Suppressor macrophage (primary cell): ENCODE results near the gene ZNF174.

Source experiments
- DNase-seq, 4 experiments: peaks; one replicate each; pipeline ENCODE4 v3.0.0-alpha.2; 2020 to 2022
- total RNA-seq, 17 experiments: gene quantifications; one replicate each; lab custom pipeline; 2026; ENCODE audit warnings: mixed read lengths in 6 of 17, inconsistent platforms in 3 of 17; lab: John Stamatoyannopoulos, UW

ZNF174 gene
- total RNA-seq = 0.56 to 7.5 (median 4.4) reads per million in 17 experiments

GRCh38 chr16:3400779-3401688, at the start of gene ZNF174, which contains the start of gene ZSCAN32:
Gene ZNF174 (plus strand): TSS chr16:3401215. CDS start chr16:3402005, 790 bp downstream.
Gene ZSCAN32 (minus strand): TSS chr16:3401004. CDS start chr16:3397557, 3,447 bp downstream.
- peak; percentile 98 to 99 (median 99) for DNase-seq

DNA sequence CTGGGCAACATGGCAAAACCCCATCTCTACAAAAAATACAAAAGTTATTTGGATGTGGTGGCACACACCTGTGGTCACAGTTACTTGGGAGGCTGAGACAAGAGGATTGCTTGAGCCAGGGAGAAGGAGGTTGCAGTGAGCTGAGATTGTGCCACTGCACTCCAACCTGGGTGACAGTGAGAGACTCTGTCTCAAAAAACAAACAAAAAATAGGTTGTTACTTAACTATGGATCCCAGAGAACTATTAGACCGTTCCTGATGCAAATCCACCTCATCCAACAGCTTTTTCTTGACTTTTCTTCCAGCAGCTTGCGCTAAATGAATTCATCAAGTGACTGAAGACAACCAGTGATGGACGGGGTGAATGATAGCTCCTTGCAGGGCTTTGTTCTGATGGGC, 45.4 kb upstream of the ZNF174 start, which contains the start of gene OR2C1:
Gene OR2C1, plus strand, starts transcription at position 301 of the 400 bp plus-strand sequence. Its CDS starts 52 bp downstream, at position 353.
- no peak for DNase-seq

DNA sequence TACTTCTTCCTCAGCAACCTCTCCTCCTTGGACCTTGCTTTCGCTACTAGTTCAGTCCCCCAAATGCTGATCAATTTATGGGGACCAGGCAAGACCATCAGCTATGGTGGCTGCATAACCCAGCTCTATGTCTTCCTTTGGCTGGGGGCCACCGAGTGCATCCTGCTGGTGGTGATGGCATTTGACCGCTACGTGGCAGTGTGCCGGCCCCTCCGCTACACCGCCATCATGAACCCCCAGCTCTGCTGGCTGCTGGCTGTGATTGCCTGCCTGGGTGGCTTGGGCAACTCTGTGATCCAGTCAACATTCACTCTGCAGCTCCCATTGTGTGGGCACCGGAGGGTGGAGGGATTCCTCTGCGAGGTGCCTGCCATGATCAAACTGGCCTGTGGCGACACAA, 44.9 kb upstream of the ZNF174 start:
- DNase-seq = no peak

GRCh38 chr16:3358871-3359270, 42.1 kb upstream of the ZNF174 start:
- DNase-seq = no peak

DNA sequence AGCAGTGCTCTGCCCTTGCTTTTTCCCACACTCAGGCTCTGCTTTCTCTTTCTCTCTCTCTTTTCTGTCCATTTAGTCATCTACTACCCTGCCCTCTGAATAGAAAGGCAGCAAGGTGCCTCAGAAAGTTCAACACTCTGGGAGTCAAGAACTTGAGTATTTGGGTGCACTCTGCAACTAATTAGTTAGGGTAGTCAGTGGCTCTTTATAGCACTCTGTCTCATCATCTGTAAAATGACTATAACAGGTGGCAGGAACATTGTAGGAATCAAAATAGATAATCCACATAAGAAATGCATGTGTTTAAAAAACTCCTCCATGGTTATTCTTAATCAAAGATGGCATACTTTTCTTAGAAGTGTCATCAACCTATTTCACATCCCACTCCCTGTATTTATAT, 38.1 kb upstream of the ZNF174 start:
- DNase-seq = no peak

DNA sequence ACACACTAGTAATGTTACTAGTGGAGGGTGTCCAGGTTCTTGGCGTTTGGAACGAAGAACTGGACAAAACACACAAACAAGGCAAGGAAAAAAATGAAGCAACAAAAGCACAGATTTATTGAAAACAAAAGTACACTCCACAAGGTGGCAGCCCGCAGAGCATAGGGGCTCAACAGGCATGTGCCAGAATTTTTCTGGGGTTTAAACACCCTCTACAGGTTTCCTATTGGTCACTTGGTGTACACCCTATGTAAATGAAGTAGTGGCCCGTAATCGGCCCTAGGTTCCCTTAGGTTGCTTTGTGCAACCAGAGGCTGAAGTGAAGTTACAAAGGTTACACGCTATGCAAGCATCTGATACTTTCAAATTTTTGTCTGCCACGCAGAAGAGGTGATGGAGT, 37.2 kb upstream of the ZNF174 start:
- no peak for DNase-seq

DNA sequence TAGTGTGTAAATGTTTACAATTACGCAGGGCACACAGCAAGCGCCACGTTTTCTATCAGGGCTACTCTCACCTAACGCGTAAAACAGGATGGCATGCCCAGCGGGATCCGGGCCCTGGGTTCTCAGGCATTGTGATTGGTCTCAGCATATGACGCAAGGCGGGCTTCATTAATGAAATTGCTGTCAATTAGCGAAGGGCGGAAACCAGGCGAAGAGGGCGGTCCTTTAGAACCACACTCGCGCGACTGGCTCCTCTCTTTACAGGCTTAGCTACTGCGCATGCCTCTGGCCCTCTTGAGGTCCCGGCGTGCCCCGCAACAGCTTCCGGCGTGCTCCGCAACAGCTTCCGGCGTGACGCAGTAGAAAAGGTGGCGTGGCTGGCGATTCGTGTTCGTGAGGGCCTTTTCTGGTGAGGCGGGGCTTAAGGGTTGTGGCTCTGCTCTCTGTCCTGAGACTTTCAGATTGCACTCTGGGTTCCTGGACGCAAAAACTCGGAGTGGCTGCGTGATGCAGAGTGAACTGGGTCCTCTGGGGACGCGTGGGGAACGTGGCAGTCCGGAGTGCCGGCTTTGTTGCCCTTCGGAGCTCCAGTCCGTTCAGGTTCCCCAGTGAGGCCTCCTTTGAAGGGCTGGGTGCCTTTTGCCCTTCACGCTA, 36.1 kb upstream of the ZNF174 start:
- peak; percentile 77 to 86 (median 82) for DNase-seq

DNA sequence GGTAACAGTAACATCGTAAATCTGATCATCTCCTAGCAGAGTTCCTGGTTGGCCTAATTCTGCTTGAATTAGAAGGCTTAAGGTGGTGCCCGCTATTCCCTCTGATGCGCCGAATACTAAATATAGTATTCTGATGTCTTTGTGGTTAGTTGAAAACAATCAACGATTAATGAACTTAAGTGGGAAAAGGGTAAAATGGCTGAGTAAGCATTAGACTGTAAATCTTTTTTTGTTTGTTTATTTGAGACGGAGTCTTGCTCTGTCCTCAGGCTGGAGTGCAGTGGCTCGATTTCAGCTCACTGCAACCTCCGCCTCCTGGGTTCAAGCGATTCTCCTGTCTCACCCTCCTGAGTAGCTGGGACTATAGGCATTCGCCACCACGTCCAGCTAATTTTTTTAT, 31.9 kb upstream of the ZNF174 start:
- DNase-seq = no peak

DNA sequence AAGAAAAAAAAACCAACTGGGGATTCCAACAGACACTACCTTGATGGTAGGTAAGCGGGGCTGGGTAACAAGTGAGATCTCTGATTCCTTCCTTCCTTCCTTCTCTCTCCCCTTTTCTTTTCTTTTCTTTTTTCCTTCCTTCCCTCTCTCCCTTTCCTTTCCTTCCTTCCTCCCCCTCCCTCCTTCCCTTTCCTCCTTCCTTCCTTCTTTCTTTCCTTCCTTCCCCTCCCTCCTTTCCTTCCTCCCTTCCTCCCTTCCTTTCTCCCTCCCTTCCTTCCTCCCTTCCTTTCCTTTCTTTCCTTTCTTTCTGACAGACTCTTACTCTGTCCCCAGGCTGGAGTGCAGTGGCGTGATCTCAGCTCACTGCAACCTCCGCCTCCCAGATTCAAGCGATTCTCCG, 25.3 kb upstream of the ZNF174 start:
- DNase-seq = no peak

- no peak for DNase-seq
These were observed 23.1 kb upstream of the ZNF174 start for GRCh38 chr16:3377917-3378316.

- no peak for DNase-seq
These were observed 18.0 kb upstream of the ZNF174 start for GRCh38 chr16:3383045-3383448.

GRCh38 chr16:3388325-3388724, 12.7 kb upstream of the ZNF174 start:
- no peak for DNase-seq

DNA sequence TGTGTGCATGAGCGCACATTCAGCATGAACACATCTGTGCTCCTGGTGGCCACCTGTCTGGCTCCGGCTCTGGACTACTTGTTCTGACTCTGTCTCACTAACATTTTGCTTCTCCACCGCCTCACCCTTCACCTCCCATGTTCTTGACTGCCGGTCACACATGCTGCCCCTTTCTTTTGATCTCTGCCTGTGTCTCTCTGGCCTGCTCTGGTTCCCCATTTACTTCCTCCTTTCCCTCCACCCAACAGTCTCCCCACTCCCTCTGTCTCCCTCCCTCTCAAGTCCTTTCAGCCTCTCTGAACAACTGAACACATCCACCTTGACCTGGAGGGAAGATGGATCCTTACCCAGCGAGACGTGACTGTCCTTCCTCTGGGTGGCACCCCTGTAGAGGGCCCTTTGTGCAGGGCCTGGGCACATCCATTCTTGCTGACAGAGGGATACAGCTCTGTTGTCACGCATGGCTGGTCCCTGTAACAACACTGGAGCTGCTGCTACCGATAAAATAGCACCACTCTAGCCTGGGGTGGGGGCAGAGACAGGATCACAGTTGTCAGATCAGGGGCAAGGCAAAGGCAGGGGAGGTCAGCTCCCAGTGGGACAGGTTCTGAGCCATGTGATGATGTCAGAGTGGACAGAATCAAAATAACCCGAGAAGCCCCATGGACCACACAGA, 11.2 kb upstream of the ZNF174 start:
- no peak for DNase-seq

GRCh38 chr16:3400446-3400778, 603 bp upstream of the ZNF174 start:
- peak in 1 of 4 experiments; percentile 7 for DNase-seq

GRCh38 chr16:3401719-3402397, 843 bp downstream of the ZNF174 start:
- peak in 3 of 4 experiments; percentile 7 to 27 (median 15) for DNase-seq

DNA sequence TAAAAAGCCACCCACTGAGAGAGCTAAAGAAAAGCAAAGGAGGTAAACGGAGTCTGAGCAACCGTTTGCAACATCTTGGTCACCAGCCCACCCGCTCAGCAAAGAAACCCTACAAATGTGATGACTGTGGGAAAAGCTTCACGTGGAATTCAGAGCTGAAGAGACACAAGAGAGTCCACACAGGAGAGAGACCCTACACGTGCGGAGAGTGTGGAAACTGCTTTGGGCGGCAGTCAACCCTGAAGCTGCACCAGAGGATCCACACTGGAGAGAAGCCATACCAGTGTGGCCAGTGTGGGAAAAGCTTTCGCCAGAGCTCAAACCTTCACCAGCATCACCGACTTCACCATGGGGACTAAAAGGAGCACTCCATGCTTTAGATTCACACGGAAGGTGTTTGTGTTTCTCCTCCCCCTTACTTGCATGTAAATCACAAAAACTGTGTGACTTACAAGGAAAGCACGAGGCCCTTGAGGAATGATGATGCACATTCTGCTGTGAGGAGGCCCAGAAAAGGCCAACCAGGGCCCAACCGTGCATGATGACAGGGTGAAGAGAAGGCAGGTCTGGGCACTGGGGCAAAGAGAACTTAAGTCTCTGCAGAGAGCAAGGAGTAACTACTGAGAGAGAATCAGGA, 7.7 kb downstream of the ZNF174 start:
- no peak for DNase-seq

- DNase-seq = no peak
These were observed 12.8 kb downstream of the ZNF174 start for GRCh38 chr16:3413730-3414379.

DNA sequence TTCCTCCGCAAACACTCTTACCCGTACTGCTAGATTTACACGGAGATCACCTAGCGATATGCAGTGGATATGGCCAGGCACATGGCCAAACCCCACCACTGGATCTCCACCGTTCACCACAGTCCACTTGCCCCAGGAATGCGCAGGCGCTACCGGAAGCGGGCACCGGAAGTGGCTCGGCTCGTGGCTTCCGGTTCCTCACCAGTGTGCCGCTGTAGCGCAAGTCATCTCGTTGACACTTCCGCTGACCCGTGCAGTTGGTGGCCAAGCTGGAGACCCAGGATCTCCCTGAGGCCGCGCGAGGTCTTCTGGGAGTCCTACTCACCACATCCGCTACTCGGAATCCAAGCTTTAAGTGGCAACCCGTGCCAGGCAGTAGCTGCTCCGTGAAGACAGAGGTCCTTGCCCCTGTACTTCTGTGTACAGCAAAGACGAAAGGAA, 30.8 kb downstream of the ZNF174 start:
- DNase-seq = peak; percentile 59 to 80 (median 71)

GRCh38 chr16:3434373-3434772, 33.4 kb downstream of the ZNF174 start:
- DNase-seq = no peak

DNA sequence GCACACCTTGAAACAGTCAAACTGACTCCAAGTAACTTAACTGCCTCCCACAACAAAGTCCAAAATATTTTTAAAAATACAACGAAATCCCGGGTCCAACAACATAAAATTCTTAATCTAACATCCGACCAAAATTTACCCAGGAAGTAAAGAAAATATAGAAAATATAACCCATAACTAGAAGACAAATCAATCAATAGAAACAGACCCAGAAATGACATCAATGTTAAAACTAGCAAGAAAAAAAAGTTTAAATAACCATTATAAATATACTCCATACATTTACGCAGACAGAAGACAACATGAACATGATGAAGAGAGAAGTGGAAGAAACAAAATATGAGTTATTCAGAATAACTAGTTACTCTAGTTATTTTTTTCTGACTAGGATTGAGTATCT, 38.6 kb downstream of the ZNF174 start:
- no peak for DNase-seq
